Glomerular visceral epithelial cell (primary cell): ENCODE results near the gene YWHAE.
"Not testable (repeated sequence)": the region's sequence is repeated elsewhere in the genome, so short reads cannot be mapped to it uniquely, and the experiment has no call there.

Source experiments
- DNase-seq: peaks from one replicate; pipeline ENCODE4 v3.0.0-alpha.2; 2016; ENCODE audit errors: extremely low spot score

YWHAE gene

DNA sequence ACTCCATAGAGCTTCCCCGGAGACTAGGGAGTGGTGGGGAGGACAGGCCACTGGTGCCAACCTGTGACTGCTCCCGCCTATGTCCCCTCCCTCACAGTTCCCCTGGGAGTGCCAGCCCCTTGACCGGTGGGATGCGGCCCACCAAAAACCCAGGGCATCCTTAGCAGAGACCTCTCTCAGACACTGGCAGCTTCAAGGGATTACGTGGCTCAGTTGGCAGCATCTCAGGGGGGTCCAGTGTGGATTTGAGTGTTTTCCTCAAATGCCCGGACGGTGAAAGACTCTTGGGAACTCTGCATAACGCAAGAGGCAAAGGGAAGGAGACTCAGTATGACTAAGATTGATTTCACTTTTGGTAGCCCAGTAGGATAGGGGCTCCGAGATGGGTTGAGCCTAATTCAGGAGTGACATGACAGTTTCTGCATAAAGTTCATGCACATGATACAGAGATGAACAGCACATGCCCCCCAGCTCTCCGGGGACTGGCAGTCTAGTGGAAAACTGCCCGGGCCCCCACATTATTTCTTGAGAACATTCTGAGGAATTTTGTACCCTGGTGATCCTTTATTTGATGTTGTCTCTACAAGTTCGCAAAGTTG lies 70.2 kb downstream of the YWHAE start:
- DNase-seq = no peak

GRCh38 chr17:1328437-1328836 lies 71.6 kb downstream of the YWHAE start:
- DNase-seq = no peak

DNA sequence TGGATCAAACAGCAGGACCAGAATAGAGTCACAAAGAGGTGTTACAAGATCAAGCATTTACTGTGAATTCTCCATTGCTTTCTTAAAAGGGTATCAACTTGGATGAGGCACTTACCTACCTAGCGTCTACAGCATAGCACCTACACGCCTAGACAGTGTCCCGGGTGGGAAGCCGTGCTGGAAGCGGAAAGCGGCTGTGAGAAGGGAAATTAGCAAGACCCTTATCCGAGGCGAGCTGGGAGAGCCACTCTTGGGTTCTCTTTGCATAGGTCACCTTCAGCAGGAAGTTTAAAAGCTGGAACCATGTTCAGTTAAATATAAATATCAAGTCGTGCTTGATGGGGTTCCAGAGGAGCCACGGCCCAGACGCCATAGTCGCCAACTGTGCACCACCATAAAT lies 74.3 kb downstream of the YWHAE start:
- no peak for DNase-seq

- DNase-seq = no peak
These were observed 75.7 kb downstream of the YWHAE start for GRCh38 chr17:1324201-1324771.

DNA sequence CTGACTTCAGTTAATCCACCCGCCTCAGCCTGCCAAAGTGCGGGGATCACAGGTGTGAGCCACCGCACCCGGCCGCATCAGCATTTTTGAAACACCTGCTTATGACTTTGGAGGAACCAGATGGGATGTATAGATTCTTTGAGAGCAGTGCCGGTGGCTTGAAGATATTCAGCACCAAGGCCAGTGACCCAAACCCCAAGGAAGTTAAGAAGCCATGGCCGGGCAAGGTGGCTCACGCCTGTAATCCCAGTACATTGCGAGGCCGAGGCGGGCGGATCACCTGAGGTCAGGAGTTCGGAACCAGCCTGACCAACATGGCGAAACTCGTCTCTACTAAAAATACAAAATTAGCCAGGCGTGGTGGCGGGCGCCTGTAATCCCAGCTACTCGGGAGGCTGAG lies 76.7 kb downstream of the YWHAE start:
- no peak for DNase-seq

DNA sequence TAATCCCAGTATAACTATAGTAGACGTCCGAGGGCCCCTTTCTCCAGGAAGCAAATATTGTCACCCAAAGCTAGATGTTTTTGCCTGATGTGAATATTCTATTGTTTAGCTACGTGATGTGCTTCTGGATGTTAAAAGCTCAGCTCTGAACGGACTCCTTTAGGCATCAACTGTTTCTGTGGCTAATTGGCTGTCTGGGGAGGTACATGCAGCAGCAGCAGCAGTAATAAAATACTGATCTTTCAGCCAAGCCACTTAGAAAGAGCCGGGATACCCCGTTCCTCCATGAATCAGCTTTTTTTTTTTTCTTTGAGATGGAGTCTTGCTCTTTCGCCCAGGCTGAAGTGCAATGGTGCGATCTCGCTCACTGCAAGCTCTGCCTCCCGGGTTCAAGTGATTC lies 77.5 kb downstream of the YWHAE start:
- no peak for DNase-seq

DNA sequence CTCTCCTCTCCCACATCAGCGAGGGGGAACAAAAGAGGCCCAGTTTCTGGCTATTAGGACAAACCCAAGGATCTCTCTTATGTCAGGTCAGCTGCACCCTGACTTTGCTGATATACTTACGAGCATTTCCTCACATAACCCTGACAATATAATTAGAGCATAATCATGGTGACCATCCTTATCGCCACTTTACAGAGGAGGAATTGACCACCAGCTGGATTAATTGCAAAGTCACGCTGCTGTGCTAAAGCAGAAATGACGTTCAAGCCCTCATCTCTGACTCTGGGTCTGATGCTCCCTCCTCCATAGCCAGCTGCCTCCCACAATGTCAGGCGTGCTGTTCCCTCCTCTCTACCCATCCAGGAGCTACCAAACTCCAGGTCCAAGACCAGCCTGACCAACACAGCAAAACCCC lies 78.0 kb downstream of the YWHAE start:
- no peak for DNase-seq

- no peak for DNase-seq
These were observed 84.1 kb downstream of the YWHAE start for GRCh38 chr17:1315891-1316403.

DNA sequence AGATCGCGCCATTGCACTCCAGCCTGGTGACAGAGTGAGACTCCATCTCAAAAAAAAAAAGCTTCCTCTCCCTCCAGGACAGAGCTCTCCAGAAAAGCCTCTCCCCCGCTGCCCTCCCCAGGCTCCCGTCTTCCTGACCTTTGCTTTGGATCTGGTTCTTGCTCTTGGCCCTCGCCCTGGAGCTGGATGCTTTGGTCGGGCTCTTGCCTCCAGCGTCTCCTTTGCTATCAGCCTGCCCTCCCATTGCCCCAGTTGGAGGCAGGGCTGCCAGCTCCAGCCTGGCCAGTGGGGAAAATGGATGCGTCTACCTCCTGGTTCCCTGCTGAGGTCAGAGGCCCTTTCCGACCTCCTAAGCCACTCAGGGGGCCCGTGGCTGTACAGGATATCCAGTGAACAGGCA lies 84.6 kb downstream of the YWHAE start:
- DNase-seq = no peak

- DNase-seq = no peak
These were observed 86.6 kb downstream of the YWHAE start for GRCh38 chr17:1313270-1314005.

DNA sequence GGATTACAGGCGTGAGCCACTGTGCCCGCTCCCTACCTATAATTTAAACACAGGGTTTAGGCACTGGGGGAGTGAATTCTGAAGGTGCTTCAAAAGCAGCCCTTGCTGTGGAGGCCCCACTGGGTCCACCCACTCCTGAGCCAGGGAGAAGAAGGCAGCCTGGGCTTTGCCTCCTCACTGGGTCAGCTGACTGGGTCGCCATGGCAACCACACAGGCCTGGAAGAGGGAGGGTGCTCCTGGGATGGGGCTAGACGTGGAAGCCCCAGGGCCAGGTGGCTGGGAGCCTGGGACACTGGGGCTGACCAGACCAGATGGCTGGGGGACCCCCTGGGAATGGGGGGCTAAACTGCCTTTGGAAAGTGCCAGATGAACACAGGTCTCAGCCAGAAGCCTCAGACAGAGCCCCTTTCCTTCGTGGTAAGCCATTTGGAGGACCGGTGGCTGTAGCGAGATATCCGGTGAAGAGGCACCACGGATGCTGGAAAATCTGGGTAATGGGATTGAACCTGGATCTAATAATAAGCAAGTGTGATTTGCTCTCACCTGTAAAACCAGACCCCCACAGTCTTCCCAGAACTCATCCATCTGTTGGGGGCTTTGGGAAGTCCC lies 87.7 kb downstream of the YWHAE start:
- DNase-seq = peak; percentile 22

GRCh38 chr17:1307829-1308228 lies 92.2 kb downstream of the YWHAE start:
- not testable (repeated sequence) for DNase-seq

DNA sequence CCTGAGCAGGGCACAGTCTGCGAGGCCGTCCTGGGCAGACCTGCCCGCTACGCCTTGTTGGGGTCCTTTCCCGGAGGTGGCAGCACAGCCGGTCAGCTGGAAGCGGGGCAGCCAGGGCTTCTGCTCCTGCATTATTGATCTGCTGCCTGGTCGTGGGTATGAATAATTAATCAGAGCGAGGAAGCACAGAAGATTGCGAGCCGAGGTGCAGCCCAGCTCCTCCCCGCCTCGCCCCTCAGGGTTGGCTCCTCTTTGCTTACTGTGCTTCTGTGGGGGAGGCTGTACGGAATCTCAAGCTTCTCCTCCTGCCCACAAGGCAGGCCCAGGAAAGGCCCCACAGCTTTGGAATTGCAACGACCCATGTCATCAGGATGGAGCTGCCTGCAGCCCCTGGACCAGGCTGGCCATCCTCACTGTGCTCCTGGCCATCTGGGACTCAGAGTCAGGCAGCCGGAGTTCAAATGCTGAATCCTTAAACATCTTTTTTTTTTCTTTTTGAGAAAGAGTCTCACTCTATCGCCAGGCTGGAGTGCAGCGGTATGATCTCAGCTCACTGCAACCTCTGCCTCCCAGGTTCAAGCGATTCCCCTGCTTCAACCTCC lies 95.0 kb downstream of the YWHAE start:
- DNase-seq = no peak

DNA sequence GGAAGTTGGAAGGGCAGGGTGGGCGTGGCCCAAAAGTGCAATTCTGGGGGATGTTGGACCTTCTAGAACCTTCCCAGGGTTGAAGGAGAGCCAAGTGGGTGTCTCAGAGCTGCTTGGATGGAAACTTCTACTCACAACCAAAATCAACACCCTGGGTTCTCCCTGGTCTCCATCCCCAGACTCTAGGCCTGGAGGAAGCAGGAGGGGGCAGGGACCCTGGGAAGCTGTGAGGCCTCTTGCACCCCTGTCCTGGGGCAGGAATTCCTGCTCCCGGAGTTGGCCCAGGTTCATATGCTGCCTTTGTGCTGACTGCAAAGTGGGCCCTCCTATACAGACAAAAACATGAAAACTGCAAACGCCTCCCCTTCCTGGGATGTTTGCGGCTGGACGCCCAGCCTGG lies 95.5 kb downstream of the YWHAE start:
- DNase-seq = no peak

DNA sequence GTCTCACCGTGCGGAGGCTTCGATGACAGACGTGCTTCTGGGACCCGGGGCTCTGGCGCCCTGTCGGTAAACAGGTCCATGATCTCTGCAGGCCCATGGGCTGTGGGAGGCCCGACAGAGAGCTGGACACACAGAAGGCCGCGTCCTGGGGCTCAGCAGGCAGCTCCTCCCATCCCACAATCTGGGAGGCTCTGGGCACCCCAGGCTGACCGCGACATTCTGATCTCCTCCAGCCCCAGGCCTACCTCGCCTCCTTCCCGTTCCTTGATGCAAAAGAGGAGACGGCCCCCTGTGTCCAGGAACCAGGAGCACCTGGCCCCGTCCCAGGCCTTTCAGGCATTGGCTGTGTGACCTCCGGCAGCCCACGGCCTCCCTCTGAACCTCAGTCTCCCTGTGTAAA lies 97.3 kb downstream of the YWHAE start:
- no peak for DNase-seq

- no peak for DNase-seq
These were observed 98.5 kb downstream of the YWHAE start for GRCh38 chr17:1301546-1301945.

DNA sequence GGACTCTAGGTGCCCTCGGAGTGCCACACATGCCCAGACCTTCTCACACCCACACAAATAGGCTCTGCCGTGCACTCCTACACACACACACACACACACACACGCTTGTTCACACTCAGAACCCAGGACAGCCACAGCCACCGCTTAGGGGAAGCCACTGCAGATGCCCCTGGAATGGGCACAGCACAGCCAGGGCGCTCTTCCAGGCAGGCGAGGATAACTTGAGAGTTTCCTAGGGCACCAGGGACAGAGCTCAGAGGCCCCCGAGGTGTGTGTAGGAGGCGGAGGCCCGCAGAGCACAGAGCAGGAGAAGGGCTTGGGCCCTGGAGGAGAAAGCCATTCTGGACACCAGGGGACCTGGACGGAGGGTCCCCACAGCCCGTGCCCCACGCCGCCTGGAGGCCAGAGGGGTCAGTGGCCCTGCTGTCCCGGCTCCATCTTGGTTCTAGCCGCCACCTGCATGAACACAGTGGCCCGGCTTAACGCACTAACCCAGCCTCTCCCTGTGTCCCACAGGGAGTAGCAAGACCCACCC lies 99.6 kb downstream of the YWHAE start:
- no peak for DNase-seq

- no peak for DNase-seq
These were observed 100.3 kb downstream of the YWHAE start for GRCh38 chr17:1299552-1300370.

GRCh38 chr17:1298606-1299005 lies 101.4 kb downstream of the YWHAE start:
- DNase-seq = no peak
